Mucosa of descending colon (tissue), 3 donors: Measurements from ENCODE around the gene TRIO. TPM values are rescaled to one million over a fixed set of nuclear protein-coding genes. Genes with fewer than 3 reads are reported as not detected.

Experiments
- ATAC-seq: fragments of 200-7000 bp; cut with Tn5 transposase; one replicate; pipeline ENCODE4 v1.9.1; 2020; ENCODE audit warnings: mild to moderate bottlenecking, moderate library complexity
- DNase-seq, 3 donors: peaks; one replicate each; pipeline ENCODE4 v3.0.0-alpha.2; 2020
- H3K36me3 ChIP-seq: fragments of 200-600 bp; one replicate; pipeline ENCODE4 v1.8.0; 2021; ENCODE audit warnings: low read depth, mild to moderate bottlenecking
- H3K4me1 ChIP-seq: fragments of 200-600 bp; one replicate; pipeline ENCODE4 v1.8.0; 2021; ENCODE audit warnings: low read depth, mild to moderate bottlenecking
- H3K4me3 ChIP-seq: fragments of 200-600 bp; one replicate; pipeline ENCODE4 v1.8.0; 2021; ENCODE audit warnings: mild to moderate bottlenecking
- H3K9me3 ChIP-seq: fragments of 200-600 bp; one replicate; pipeline ENCODE4 v1.8.0; 2021; ENCODE audit warnings: mild to moderate bottlenecking
- intact Hi-C, 2 donors: fragments of 100-400 bp; cut with DNase I in 1 of 2; cut with micrococcal nuclease in 1 of 2; formaldehyde crosslinking; loops; one replicate each; pipeline versions ENCODE4 v1.11.0 to v1.11.1; 2022; cut with DNase I, micrococcal nuclease
- total RNA-seq, 3 donors: library from RNA; stranded (reverse); fragmentation: NEBNext Ultra II Directional in 2 of 3; extraction: Animal tissue kit (Norgen Biotek cat#: 25700) in 2 of 3; gene quantifications; one replicate each; pipeline versions ENCODE4 v1.2.1 to v1.2.4, GENCODE V29; 2021 to 2023
- TF ChIP-seq, protein P1 (sequence below): fragments of 200-600 bp; IDR thresholded peaks from one replicate; pipeline ENCODE4 v1.8.0; 2022; ENCODE audit warnings: antibody characterized with exemption, mild to moderate bottlenecking
- donor health status: DM: no; HTN: no; CAD: no; lungs with moderate emphysema.
- donor health status: DM: no; HTN: no; CAD: no.
- donor health status: DM: no; HTN: yes; CAD: no.

Gene TRIO
- total RNA-seq, 3 donors from 2014 or later: 164 to 231 (median 168) TPM

DNA sequence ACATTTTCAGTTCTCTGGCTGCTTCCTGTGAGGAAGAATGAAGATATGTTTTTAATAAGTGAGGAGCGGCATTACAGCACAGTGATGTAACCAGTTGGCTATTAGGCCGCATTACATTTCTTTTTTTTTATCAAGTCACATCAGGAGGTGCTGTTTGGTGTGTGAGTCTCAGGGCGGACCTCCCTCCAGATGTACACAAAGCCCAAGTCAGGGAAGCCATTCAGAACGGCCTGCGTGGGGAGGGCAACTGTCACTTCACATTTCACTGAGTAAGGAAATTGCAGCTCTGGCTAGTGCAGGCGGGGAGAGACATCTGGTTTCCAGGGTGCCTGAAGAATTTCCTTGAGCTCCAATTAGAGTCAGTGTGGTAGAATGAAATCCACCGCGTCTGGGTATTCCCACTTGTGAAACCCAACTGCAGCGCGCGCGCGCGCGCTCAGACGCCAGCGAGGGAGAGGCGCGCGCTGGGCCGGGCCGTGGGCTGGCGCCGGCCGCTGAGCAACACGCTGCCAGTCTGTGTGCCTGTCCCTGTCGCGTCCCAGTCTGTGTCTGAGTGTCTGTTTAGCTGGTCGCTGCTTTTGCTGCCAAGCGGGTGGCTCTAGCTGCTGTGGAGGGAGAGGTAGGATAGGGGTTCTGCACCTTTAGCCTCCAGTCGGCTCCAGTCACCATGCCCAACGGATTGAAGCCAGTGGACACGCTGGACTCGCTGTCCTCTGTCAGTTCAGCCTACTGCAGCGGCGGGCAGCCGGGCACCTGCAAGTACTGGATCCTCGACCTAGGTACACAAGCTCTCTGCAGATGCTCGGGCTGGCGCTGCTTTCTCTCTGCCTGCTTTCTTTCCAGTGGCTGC, 297.7 kb downstream of the TRIO start:
- peak; percentile 39 for ATAC-seq
- no peak overlapping the region for H3K4me3 ChIP-seq
- intact Hi-C loops: no loop called here
- DNase-seq: peak in 1 of 3 donors; percentile 19
- no peaks in the 10 kb centered on the region for H3K9me3 ChIP-seq
- H3K36me3 ChIP-seq: no peaks in the 10 kb centered on the region
- TF ChIP-seq, protein P1, sequence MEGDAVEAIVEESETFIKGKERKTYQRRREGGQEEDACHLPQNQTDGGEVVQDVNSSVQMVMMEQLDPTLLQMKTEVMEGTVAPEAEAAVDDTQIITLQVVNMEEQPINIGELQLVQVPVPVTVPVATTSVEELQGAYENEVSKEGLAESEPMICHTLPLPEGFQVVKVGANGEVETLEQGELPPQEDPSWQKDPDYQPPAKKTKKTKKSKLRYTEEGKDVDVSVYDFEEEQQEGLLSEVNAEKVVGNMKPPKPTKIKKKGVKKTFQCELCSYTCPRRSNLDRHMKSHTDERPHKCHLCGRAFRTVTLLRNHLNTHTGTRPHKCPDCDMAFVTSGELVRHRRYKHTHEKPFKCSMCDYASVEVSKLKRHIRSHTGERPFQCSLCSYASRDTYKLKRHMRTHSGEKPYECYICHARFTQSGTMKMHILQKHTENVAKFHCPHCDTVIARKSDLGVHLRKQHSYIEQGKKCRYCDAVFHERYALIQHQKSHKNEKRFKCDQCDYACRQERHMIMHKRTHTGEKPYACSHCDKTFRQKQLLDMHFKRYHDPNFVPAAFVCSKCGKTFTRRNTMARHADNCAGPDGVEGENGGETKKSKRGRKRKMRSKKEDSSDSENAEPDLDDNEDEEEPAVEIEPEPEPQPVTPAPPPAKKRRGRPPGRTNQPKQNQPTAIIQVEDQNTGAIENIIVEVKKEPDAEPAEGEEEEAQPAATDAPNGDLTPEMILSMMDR: no peak
- H3K4me1 ChIP-seq: peaks cover 6% of the 10 kb centered on the region

DNA sequence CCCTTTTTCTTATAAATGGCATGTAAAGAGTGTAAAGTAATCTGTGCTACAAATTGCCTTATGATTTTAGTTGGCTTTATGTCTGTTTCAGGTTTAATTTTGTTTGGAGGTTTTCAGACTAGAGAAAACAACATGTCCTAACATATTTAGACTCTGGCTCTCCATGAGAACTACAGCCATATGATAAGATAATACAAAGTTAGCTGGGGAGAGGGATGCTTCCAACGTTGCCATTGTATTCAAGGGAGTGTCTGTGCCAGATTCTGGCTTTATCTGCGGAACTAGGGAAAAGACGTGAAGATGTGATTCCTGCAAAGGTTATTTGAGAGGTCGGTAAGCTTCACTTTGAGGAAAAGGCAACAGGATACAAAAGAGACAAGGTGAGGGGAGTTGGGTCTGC, 298.5 kb downstream of the TRIO start:
- Histone ChIP-seq H3K9me3 (no peaks in the 10 kb centered on the region), H3K4me1 (peaks cover 6% of the 10 kb centered on the region), H3K4me3 (no peak overlapping the region), H3K36me3 (no peaks in the 10 kb centered on the region)
- intact Hi-C loops: no loop called here
- ATAC-seq (no peak), DNase-seq (no peak)
- TF ChIP-seq, protein P1: no peak

DNA sequence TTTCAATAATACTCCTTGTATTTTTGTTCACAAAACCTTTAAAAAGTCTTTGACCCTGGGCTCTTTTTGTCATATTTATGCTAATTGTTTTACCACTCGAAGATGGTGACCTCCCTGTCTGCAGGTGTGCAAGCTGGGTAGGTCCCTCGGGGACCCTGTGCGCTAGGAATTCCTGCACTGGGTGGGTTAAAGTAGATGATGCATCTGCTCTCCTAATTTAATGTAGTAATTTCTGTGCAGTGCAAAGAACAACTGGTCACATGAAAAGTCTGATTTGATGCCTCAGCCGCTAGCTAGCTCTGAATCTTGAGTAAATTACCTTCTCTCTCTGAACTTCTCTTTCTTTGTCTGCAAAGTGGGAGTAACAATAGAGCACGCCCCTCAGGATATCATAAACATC, 299.4 kb downstream of the TRIO start:
- TF ChIP-seq, protein P1: no peak
- no peak for ATAC-seq
- no peak for DNase-seq
- no peaks in the 10 kb centered on the region for H3K9me3 ChIP-seq
- H3K36me3 ChIP-seq: no peaks in the 10 kb centered on the region
- intact Hi-C loops: no loop called here
- H3K4me1 ChIP-seq: peaks cover 8% of the 10 kb centered on the region
- no peak overlapping the region for H3K4me3 ChIP-seq

DNA sequence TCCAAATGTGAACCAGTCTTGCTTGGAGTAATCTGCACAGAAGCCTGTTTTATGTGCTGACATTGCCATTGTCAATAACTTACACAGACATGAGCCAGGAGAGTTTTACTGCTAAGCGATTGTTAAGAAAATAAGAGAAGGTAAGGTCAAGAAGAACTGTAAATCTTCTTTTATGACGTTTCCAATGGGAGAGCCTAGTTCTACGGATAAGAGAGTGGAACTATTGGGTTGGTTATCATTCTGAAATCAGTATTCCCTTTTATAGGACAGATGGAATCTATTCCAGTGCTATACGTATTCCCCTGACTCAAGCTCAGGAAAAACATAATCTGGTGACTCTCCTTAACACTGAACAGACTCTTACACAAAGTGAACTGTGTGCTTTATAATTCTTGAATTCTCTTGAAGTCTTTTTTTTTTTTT, 300.5 kb downstream of the TRIO start:
- peak in 1 of 3 donors; percentile 24 for DNase-seq
- peaks cover 19% of the 10 kb centered on the region for H3K4me1 ChIP-seq
- TF ChIP-seq, protein P1: no peak
- H3K9me3 ChIP-seq: no peaks in the 10 kb centered on the region
- peak; percentile 76 for ATAC-seq
- H3K4me3 ChIP-seq: no peak overlapping the region
- H3K36me3 ChIP-seq: no peaks in the 10 kb centered on the region
- intact Hi-C loops: no loop called here

DNA sequence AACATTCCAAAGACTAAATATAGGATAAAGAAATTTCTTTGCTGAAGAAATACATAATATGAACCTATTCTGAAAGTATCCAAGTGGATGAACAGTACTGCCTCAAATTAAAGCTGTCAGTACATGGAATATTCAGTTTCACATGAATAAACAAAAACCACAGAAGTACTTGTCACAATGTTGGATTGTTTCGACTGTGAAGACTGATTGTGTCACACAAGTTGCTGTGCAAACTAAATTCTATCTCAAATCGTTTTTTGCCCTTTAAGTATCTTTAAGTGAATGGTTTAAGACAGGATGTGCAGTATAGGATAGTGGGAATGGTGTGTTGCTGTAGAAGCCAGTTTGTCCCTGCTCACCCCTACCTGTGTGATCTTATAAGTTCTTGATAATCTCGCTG, 301.0 kb downstream of the TRIO start:
- DNase-seq (no peak), ATAC-seq (no peak)
- TF ChIP-seq, protein P1: no peak
- Histone ChIP-seq H3K9me3 (no peaks in the 10 kb centered on the region), H3K4me1 (peaks cover 24% of the 10 kb centered on the region), H3K4me3 (no peak overlapping the region), H3K36me3 (no peaks in the 10 kb centered on the region)
- intact Hi-C loops: no loop called here
